ENCODE measurements around the gene MAP3K12.
A peak's percentile ranks its signal among the peaks of the same experiment; 100 is the strongest.
"Not testable (repeated sequence)": the region's sequence is repeated elsewhere in the genome, so short reads cannot be mapped to it uniquely, and the experiment has no call there.

Gene MAP3K12

DNA sequence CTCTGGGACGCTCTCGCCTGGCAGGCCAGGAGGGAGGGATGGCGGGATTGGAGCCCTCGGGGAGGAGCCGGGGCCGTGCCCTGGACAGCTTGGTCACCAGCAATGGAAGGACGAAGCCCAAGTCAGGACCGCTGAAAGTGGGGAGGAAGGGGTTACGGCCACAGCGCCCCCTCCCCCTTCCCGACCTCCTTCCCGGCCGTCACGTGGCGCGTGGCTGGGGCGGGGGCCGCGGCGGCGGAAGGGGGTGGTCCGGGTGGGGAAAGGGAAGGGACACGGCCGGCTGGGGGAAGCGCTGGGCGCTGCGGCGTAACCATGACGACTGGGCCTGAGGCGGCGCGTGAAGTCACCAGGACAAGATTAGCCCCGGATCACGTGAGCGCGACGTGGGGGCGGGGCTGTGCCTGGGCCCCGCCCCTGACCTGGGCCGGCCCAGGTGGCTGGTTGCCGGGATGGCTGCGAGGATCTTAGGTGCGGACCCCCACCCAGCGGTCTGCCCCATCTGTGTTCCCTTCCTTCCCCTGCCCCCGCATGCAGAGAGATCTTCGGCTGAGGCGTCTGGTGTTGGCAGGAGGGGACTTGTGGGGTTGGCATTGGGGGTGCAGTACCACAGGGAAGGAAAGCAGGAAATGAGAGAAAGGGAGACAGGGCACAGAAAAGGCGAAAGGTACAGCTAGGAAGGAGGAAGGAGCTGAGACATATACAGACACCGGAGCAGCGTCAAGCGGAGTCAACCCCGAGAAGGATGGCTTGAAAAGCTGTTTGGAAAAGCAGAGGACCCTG lies 6.2 kb downstream of the MAP3K12 start:
- DNase-seq (ENCODE audit: low read depth) = peak; percentile 96

DNA sequence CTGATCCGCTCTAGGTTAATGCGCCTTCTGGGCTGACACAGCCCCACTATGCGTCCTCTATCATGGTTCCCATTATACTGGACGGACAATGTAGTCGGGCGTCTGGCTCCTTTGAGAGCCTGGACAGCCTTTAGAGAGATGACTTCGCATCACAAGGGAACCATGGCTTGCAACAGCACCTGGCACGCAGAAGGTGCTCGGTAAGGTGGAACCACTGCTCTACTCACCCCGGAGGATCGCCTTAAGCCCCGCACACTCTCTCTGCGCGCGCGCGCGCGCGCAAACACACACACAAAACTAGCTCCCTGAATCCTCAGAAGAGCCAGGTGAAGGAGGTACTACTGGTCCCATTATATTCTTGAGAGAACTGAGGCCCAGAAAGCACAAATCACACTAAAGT lies 7.1 kb downstream of the MAP3K12 start:
- DNase-seq (ENCODE audit: low read depth) = no peak

DNA sequence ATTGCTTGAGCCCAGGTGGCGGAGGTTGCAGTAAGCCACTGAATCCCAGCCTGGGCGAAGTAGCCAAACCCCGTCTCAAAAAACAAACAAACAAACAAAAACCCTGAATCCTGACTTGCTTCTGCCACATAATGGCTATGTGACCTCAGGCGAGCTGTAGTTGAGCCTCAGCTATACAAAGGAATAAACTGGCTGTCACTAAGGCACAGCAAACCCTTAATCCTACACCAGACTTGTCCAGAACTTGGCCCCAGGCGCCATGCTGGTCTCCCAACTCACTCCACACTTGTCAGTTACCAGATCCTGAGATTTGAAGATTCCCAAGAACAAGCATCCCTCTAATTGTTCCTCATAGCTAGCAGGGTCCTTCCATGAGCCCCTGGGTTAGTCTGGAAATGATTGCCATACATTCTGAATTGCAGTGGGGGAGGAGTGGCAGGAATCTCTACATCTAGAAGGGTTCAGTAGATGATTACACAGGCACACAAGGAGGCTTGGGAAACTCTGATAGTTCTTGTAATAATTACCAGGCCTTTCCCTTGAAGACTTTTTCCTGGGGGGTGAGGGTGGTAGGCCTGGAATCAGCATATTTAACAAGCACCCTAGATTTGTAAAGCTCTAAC lies 9.9 kb downstream of the MAP3K12 start:
- DNase-seq (ENCODE audit: low read depth) = no peak

DNA sequence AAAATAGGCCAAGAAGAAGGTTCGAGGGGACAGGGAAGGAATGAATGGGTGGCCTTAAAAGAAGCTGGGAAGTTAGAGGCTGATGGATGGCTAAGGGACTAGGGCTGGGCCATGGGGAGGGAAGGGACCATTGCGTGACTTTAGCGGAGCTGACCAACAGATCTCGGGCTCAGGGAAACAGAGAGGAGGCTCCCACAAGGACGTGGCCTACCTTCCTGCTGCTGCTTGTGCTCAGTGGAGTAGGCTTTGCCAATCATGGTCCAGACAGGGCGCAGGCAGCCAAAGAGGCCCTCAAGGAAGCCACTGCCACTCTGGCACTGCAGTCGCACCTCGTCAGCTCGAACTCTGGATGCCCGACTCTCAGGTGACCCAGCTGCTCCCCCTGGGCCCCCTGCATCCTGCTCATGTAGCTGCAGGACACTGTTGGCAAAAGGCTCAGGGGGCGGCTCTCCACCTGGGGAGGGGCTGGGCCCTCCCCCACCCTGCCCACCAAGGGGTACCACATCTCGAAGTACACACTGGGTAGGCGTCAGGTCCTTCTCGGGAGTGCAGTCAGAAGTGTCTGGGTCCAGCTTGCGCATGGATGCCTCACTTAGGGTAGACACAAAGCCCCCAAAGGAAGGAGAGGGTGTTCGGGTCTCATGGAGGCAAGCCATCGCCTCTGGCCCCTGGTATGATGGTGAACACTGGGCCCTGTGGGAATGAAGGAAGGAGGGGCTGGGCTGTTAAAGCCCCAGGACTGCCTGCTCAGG lies 12.3 kb downstream of the MAP3K12 start:
- no peak for DNase-seq (ENCODE audit: low read depth)

DNA sequence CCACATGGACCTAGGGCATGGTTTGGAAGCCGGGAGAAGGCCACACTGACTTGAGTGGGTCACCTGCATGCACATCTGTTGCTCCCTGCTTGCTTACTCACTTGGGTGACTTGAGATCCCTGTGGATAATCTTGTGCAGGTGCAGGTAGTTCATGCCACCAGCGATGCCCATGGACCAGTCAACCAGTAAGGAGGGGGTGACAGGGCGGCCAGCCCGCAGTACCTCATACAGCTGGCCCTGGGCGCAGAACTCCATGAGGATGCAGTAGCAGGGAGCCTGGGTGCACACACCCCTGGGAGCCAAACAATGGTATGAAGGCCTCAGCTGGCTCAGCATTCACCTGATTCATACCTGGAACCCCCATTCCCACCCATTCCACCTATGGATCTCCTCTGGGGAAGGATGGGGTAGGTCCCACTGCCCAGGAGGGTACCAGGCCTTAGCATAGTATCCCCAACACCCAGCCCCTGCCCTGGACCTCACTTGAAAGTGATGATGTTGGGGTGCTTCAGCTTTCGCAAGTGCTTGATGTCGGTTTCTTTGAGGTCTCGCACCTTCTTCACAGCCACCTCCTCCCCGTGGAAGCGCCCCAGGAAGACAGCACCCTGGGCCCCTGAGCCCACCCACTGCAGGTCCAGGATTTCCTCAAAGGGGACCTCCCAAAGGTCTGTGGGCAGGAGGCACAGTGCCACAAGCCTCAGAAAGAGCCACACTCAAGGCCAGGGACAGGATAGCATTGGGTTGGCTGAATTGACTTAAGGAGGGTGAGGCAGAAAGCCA lies 13.1 kb downstream of the MAP3K12 start:
- no peak for DNase-seq (ENCODE audit: low read depth)

DNA sequence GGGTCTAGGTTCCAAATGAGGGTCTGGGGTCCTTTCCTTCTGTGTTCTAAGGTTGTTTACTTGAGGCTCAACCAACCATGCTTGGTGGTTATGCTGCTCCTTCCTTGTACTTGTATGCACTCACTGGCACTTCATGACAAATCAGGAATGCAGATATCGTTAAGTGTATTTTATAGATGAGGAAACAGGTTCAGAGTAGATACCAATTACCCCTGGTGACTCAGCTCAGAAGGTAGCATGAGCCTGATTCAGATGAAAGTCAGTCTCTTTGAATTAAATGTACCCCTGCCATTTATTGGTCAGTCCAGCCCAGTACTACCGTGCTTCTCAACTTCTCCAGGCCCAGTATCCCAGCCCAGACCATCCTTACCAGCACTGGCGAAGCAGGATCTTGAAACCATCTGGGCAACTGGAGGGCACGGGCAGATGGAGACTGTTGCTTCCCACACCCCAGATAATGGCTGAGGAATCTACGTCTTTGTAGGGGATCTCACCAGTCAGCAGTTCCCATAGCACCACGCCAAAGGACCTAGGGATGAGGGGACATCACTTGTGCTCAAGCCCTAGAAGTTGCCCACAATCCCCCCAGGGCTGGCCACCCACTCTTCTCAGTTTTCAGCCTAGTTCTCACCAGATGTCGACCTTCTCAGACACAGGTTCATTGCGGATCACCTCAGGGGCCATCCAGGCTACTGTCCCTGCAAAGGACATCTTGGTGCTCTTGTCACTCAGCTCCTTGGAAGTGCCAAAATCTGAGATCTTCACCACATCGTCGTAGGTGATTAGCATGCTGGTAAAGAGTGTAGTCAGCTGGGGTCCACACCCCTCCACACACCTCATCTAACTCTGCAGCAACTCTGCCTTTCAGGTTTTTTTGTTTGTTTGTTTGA lies 14.3 kb downstream of the MAP3K12 start:
- DNase-seq (ENCODE audit: low read depth) = no peak

DNA sequence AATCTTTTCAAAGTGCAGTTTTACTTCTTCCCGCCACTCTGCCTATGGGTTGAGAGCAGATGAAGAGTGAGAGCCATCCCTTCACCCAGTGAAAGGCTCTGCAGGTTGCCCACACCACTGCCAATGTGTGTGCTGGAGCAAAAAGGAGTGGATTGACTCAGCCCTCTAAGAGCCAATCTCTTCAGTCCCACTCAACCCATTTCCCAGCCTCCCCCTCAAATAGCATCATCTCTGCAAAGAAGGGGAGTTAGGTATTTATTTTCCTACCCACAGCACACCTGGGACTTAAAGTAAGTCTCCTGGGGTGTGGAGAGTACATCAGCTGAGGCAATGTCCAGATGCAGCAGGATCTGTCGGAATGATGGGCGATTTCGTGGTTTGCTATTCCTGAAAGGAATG lies 15.3 kb downstream of the MAP3K12 start:
- no peak for DNase-seq (ENCODE audit: low read depth)

DNA sequence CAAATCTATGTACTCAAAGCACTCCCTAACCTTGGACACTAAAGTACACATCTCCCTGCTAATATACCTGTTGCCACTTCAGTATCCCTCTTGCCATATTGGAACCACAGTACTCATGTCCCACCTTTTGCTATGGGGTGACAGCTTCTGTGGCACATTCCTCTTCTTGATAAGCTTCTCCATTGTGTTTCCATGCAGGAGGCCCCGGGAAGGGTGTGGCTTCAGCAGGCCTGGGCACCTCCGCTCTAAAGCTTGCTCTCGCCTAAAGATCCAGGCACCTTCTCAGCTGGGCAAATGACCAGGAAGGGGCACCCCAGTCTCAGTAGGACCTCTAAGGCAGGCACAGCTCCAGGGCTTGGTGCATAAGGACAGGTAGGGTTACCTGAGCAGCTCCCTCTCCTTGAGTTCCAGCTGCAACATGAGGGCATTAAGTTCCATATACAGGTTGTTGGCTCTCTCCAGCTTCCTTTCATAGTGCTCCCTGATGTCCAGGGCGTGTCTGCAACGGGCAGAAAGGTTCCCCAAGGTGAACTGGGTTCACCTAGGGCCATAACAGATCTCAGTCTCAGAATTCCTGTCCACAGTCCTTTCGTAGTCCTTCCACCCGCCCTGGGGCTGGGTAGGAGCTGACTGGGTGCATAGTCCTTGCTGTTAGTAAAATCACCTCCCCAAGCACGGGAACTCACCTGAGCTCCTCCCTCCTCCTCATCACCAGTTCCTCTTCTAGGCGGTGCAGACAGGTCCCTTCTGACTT lies 15.9 kb downstream of the MAP3K12 start:
- no peak for DNase-seq (ENCODE audit: low read depth)

DNA sequence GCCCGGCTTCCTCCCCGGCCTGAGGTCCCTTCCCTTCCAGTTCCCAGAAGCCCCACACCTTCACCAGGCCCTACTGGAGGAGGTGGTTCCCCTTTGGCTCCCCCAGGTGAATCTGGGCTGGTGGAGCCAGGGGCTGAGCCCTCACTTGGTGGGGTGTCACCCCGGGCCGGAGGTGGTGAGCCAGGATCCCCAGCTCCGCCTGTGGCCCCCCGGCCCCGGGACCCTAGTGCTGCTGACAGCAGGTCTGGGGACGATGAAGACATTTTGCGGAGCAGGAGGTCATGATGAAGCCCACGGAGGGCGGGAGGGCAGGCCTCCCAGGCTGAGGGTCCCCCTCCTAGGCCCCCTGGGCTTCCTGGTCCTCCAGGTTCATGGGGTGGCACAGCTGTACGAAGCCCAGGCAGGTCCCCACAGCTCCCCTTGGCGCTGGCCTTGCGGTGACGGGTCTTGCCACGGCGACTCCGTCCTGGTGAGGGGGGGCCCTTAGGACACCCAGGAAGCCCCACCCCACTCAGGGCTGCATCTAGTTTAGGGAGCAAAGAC lies 16.6 kb downstream of the MAP3K12 start:
- DNase-seq (ENCODE audit: low read depth) = no peak

DNA sequence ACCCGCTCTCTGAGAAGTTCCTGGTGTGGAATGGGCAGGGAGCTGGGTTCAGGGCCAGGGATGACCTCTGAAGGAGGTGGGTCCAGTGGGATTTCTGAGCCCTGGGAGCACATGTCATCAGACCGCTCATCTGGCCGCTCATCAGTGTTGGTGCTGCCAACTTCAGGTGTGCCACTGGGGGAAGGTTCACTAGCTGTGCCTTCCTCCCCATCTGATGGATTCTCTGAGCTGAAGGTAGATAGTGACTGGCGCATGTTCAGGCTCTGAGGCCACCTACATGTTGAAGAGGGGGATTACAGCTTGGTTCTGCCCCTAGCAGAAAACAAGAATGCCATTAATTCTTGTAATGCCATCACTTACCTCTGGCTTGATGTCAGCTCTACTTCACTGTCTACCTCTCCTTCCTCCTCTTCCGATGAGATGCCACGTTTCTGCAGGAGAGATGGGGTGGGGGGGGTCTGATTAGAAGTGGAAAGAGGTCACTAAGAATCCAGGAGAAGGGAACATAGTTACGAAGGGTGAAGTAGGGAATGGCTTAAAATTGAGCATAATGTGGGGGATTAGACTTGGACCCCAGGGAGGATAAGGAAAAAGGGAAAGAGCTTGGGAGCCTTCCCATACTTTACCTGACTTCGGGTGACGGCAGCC lies 17.2 kb downstream of the MAP3K12 start:
- no peak for DNase-seq (ENCODE audit: low read depth)

DNA sequence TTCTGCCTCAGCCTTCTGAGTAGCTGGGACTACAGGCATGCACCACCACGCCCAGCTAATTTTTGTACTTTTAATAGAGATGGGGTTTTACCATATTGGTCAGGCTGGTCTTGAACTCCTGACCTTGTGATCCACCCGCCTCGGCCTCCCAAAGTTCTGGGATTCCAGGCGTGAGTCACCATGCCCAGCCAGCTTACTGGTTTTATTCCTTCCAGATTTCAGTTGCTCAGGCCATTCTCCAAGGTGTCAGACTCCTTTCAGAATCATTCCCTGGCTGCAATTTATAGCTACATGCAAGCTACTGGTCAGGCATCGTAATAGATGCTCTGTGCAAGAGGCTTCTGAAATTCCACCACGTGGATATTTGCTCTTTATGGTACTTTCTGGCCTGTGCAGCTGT lies 17.8 kb downstream of the MAP3K12 start:
- not testable (repeated sequence) for DNase-seq (ENCODE audit: low read depth)

DNA sequence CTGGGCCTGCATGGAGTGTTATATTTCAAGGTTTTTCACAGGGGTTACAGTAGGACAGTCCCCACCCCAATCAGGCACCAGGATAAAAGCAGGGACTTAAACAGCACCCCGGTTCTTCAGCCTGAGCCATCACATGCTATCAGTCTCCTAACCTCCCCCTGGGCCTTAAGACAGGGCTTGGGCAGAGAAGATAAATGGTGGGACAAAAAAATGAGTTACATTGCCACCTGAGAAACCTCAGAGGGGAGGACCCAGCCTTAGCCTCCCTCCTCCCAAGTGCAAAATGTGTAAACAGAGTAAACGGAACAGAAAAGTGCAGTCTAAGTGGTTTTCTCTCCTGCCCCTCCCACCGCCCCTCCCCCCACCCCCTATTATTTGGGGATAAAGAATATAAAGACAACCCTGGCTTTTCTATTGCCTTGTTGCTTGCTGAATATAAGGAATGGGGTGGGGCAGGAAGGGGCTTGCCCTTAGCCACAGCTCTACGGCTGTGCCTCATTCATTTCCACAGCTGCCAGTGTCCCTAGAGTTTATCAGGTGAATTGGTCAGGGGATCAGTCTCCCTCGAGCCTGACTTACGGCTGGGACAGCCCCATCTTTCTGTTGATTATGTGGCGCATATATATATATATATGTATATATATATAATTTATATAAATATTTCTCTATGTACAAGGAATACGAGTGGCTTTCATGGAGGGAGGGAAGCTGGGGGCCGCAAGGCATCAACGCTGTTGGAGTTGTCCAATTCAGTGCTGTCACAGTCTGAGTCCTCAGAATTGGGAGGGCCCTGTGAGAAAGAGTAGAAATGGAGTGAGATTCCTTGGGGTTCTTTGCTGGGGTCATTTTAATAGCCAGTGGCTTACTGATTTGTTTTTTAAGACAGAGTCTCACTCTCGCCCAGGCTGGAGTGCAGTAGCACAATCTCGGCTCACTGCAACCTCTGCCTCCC lies 18.5 kb downstream of the MAP3K12 start:
- DNase-seq (ENCODE audit: low read depth) = no peak

DNA sequence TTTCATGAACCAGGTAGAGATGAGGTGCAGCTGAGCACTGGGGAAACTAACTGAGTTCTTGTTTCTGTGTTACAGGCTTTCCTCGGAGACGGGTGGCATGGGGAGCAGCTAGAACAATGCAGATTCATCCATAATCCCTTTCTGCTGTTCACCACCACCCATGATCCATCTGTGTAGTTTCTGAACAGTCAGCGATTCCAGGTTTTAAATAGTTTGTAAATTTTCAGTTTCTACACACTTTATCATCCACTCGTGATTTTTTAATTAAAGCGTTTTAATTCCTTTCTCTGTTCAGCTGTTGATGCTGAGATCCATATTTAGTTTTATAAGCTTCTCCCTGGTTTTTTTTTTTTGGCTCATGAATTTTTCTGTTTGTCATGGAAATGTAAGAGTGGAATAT lies 19.9 kb downstream of the MAP3K12 start:
- no peak for DNase-seq (ENCODE audit: low read depth)

DNA sequence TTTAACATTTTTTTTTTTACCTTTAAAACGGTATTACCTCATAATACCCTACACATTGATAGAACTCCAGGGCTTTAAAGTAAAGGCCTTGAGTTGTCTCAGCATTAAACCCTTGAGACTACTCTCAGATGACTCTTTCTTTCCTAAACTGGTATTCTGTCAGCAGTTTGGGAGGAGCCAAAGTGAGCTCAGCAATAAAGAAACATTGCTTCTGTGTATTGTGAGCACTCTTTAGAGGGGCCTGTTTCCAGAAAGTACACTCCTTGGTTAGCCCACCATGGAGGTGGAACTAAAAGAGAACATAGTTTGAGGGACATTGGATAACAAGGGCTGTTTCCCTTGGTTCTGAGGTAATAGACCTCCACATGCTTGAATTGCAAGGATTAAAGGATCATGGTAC lies 20.4 kb downstream of the MAP3K12 start:
- DNase-seq (ENCODE audit: low read depth) = no peak

DNA sequence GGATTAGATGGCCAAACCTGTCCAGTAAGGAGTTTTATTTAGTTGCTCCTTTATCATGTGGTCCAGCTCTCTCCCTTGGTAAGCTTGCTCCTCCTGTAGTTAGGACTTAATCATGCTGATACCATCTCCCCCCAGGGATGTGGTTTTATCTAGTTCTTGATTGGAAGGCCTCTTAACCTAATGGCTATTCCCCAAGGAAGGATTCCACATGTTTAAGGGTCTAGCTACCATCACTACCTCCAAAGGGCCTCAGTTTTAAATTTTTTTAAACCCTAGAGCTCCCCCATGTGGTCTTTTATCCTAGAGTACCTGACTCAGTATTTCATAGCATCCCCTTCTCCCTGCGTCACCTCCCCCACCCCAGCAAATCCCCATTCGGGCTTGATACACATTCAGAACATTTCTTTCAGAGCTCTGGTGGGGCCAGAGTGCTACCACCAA lies 22.5 kb downstream of the MAP3K12 start:
- no peak for DNase-seq (ENCODE audit: low read depth)

DNA sequence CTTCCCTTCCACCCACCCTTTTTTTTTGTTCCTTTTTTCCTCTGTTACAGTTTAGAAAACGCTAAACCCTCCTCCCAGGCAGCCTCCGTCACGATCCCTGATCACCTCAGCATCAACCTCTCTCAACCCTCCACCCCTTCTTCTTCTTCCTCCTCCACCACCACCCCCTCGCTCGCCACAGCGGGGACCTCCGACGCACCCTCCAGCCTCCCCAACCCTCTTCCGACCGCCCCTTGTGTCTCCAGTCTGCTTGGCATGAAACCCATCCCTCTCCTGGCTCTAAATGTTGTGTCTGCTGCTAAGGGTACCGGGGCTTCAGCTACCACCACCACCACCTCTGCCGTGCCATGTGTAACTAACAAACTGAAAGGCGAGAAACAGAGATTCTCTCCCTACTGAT lies 24.4 kb downstream of the MAP3K12 start:
- DNase-seq (ENCODE audit: low read depth) = no peak

DNA sequence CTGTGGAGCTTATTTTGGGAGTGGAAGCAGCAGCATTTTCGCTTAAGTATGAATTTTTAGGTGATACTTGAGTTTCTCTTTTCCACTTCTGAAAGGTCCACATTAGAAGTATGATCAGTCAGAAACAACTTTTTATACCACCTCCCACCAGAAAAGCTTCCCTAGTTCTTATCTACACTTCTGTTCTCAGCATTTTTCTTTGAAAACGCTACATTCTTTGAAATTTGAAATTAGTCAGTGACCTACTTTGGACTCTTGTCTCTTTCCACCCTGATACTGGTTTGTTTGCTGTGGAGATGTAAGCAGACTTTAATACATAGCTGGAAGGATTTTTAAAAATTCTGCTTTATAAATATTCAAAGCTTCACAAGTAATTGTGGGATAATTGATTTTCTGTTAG lies 25.2 kb downstream of the MAP3K12 start:
- no peak for DNase-seq (ENCODE audit: low read depth)

DNA sequence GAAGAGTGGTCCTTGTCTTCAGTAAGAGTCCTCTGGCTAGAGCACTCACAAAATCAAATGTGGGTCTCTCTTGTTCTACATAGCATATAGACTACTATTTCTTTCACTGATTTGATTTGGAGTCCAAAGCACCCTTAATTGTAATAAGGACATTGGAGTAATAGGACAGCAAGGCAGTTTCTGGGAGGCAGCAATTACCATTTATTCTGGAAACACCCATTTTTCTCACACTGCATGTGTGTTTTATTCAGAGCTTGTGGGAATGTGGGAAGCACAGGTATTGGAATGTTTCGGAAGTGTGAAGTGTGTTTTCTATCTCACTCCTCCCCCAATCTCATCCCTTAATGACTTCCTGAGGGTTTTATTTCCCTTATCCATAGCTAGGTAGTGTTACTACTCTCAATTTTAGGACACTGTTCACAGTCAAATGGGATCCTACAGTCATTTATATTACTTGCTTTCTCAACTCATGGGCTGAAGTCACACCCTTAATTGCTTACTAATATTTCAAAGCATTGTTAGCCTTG lies 27.1 kb downstream of the MAP3K12 start:
- DNase-seq (ENCODE audit: low read depth) = no peak

Measured in CMK (cell line).